H4 (cell line): ENCODE measurements around the gene ABCB9. TPM values are rescaled to one million over a fixed set of nuclear protein-coding genes. Genes with fewer than 3 reads are reported as not detected.
"Not testable (repeated sequence)": the region's sequence is repeated elsewhere in the genome, so short reads cannot be mapped to it uniquely, and the experiment has no call there.

Source experiments
- DNase-seq: peaks from one replicate; pipeline ENCODE4 v3.0.0-alpha.2; 2015; ENCODE audit warnings: low spot score
- total RNA-seq: library from RNA; depleted of rRNA; stranded (reverse); fragments of >200 nt; shearing (Covaris generic); gene quantifications from 2 replicates; pipeline ENCODE4 v1.2.3, GENCODE V29; 2014

The ABCB9 gene
- total RNA-seq, 1 experiment from 2014 or later, result 6.5 TPM

GRCh38 chr12:122895320-122895703 is 71.0 kb downstream of the ABCB9 start:
- DNase-seq, result no peak

- no peak for DNase-seq
Observed at GRCh38 chr12:122894193-122895121, 71.8 kb downstream of the ABCB9 start.

- no peak for DNase-seq
Observed at GRCh38 chr12:122893208-122894153, 72.8 kb downstream of the ABCB9 start.

GRCh38 chr12:122892724-122893123 is 73.5 kb downstream of the ABCB9 start:
- not testable (repeated sequence) for DNase-seq

- peak; percentile 68 for DNase-seq
Observed at GRCh38 chr12:122891661-122892525, 74.4 kb downstream of the ABCB9 start.

- no peak for DNase-seq
Observed at GRCh38 chr12:122889761-122890520, 76.3 kb downstream of the ABCB9 start.

- DNase-seq, result peak; percentile 57
Observed at GRCh38 chr12:122888232-122888752, 78.0 kb downstream of the ABCB9 start.

- DNase-seq, result no peak
Observed at GRCh38 chr12:122887819-122888212, 78.4 kb downstream of the ABCB9 start.

GRCh38 chr12:122886851-122887818 is 79.1 kb downstream of the ABCB9 start:
- DNase-seq, result peak; percentile 73

- no peak for DNase-seq
Observed at GRCh38 chr12:122886161-122886560, 80.1 kb downstream of the ABCB9 start.

- no peak for DNase-seq
Observed at GRCh38 chr12:122884860-122885259, 81.4 kb downstream of the ABCB9 start.

GRCh38 chr12:122884091-122884826 is 82.0 kb downstream of the ABCB9 start:
- no peak for DNase-seq

GRCh38 chr12:122882908-122883558 is 83.2 kb downstream of the ABCB9 start:
- no peak for DNase-seq

- DNase-seq, result peak; percentile 41
Observed at GRCh38 chr12:122880668-122881067, 85.6 kb downstream of the ABCB9 start.

- no peak for DNase-seq
Observed at GRCh38 chr12:122880155-122880667, 86.1 kb downstream of the ABCB9 start.
